Measurements from ENCODE around the gene GSE1.

DNA sequence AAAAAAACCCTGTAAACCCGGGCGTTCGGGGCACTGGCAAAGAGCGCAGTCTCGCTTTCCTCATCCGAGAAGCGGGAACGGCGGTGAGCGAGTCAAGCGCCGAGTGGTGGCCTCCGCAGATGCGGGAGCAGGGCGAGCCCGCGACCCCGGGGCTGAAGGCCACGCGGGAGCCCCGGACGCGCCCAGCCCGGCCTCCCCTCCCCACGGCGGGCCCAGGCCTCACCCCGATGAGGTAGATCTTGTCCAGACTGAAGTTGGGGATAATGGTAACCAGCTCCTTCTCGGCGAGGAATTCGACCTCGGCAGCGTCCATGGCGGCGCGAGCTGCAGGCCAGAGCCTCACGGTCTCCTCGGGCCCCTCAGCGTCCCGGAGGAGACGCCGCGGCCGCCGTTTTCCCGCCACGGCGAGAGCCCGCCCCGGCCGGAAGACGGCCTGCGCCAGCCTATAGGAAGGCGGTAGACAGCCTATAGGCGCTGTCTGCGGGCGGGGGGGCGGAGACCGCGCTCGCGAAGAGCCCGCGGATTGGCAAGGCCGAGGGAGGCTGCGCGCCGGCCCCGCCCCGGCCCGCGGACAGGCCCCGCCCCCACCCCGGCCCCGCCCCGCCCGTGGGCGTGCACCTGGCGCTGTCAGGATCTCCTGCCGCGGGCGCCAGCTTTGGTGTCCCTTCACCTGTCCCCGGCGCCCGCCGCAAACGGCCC lies 75.6 kb downstream of the GSE1 start, which contains the start of gene GINS2:
- TF ChIP-seq, protein P1, sequence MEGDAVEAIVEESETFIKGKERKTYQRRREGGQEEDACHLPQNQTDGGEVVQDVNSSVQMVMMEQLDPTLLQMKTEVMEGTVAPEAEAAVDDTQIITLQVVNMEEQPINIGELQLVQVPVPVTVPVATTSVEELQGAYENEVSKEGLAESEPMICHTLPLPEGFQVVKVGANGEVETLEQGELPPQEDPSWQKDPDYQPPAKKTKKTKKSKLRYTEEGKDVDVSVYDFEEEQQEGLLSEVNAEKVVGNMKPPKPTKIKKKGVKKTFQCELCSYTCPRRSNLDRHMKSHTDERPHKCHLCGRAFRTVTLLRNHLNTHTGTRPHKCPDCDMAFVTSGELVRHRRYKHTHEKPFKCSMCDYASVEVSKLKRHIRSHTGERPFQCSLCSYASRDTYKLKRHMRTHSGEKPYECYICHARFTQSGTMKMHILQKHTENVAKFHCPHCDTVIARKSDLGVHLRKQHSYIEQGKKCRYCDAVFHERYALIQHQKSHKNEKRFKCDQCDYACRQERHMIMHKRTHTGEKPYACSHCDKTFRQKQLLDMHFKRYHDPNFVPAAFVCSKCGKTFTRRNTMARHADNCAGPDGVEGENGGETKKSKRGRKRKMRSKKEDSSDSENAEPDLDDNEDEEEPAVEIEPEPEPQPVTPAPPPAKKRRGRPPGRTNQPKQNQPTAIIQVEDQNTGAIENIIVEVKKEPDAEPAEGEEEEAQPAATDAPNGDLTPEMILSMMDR (IDR thresholded peaks at IDR 0.05 in 2 of 3, conservative IDR thresholded peaks at IDR 0.05 in 1 of 3; ENCODE audit: borderline replicate concordance in 1 of 3, insufficient read depth in 1 of 3, low read depth in 2 of 3, low read length in 2 of 3), result no peak
- TF ChIP-seq SRF (IDR thresholded peaks at IDR 0.05; ENCODE audit: low read depth) (no peak), ZNF274 (IDR thresholded peaks at IDR 0.05; ENCODE audit: low read depth, low read length) (no peak), SP1 (IDR thresholded peaks at IDR 0.05; ENCODE audit: low read depth) (peak; percentile 96), POLR2A (IDR thresholded peaks at IDR 0.05; ENCODE audit: borderline replicate concordance, extremely low read depth, insufficient read depth, insufficient read length) (peak; percentile 58), JUND (IDR thresholded peaks at IDR 0.05) (no peak), EZH2phosphoT487 (IDR thresholded peaks at IDR 0.05; ENCODE audit: borderline replicate concordance) (no peak), CEBPB (IDR thresholded peaks at IDR 0.05; ENCODE audit: low read depth) (no peak)
- TF ChIP-seq, protein P2, sequence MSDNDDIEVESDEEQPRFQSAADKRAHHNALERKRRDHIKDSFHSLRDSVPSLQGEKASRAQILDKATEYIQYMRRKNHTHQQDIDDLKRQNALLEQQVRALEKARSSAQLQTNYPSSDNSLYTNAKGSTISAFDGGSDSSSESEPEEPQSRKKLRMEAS (IDR thresholded peaks at IDR 0.05), result peak; percentile 84
